Stimulated activated naive CD8-positive, alpha-beta T cell treated with anti-CD3 and anti-CD28 coated beads, Interleukin-15, Interleukin-2, amounts not matched to agents 100 ng/mL and 50 ng/mL, for 24 hours (primary cell): ENCODE results near the gene SNX27.
"Not testable (repeated sequence)": the region's sequence is repeated elsewhere in the genome, so short reads cannot be mapped to it uniquely, and the experiment has no call there.

Experiments used
- H3K27ac Mint-ChIP-seq: one replicate; pipeline ENCODE4 v1.8.0; 2021; ENCODE audit warnings: mild to moderate bottlenecking, mixed read lengths
- H3K27me3 Mint-ChIP-seq: one replicate; pipeline ENCODE4 v1.8.0; 2021; ENCODE audit warnings: mixed read lengths
- H3K36me3 Mint-ChIP-seq: one replicate; pipeline ENCODE4 v1.8.0; 2021; ENCODE audit warnings: low read depth, mixed read lengths
- H3K4me1 Mint-ChIP-seq: one replicate; pipeline ENCODE4 v1.8.0; 2021; ENCODE audit warnings: low read depth, mixed read lengths
- H3K4me3 Mint-ChIP-seq: one replicate; pipeline ENCODE4 v1.8.0; 2021; ENCODE audit warnings: mild to moderate bottlenecking, mixed read lengths
- H3K9me3 Mint-ChIP-seq: one replicate; pipeline ENCODE4 v1.8.0; 2021; ENCODE audit warnings: mixed read lengths

The SNX27 gene

GRCh38 chr1:151615711-151616504, 4.1 kb downstream of the SNX27 start:
- Mint-ChIP-seq H3K4me3 (peak overlapping the region; percentile 23), H3K36me3 (peaks cover 8% of the 10 kb centered on the region), H3K27ac (peak overlapping the region; percentile 70), H3K4me1 (peaks cover 75% of the 10 kb centered on the region), H3K27me3 (no peaks in the 10 kb centered on the region), H3K9me3 (no peaks in the 10 kb centered on the region)

GRCh38 chr1:151616505-151616849, 4.6 kb downstream of the SNX27 start:
- H3K27ac Mint-ChIP-seq, result peak overlapping the region; percentile 45
- H3K27me3 Mint-ChIP-seq, result no peaks in the 10 kb centered on the region
- H3K4me3 Mint-ChIP-seq, result peak overlapping the region; percentile 23
- no peaks in the 10 kb centered on the region for H3K9me3 Mint-ChIP-seq
- H3K4me1 Mint-ChIP-seq, result peaks cover 71% of the 10 kb centered on the region
- H3K36me3 Mint-ChIP-seq, result peaks cover 8% of the 10 kb centered on the region

GRCh38 chr1:151618003-151618402, 6.2 kb downstream of the SNX27 start:
- Mint-ChIP-seq H3K4me3 (no peak overlapping the region), H3K27ac (no peak overlapping the region), H3K4me1 (peaks cover 68% of the 10 kb centered on the region), H3K27me3 (no peaks in the 10 kb centered on the region), H3K36me3 (peaks cover 13% of the 10 kb centered on the region), H3K9me3 (no peaks in the 10 kb centered on the region)

- no peak overlapping the region for H3K27ac Mint-ChIP-seq
- H3K9me3 Mint-ChIP-seq, result no peaks in the 10 kb centered on the region
- no peak overlapping the region for H3K4me3 Mint-ChIP-seq
- H3K36me3 Mint-ChIP-seq, result peaks cover 13% of the 10 kb centered on the region
- no peaks in the 10 kb centered on the region for H3K27me3 Mint-ChIP-seq
- peaks cover 63% of the 10 kb centered on the region for H3K4me1 Mint-ChIP-seq
Measured at GRCh38 chr1:151618470-151618869, 6.6 kb downstream of the SNX27 start.

- not testable (repeated sequence) for H3K4me3 Mint-ChIP-seq, H3K27ac Mint-ChIP-seq, H3K27me3 Mint-ChIP-seq, H3K9me3 Mint-ChIP-seq
- H3K36me3 Mint-ChIP-seq, result peaks cover 13% of the 10 kb centered on the region
- peaks cover 58% of the 10 kb centered on the region for H3K4me1 Mint-ChIP-seq
Measured at GRCh38 chr1:151618996-151619395, 7.1 kb downstream of the SNX27 start.

- Mint-ChIP-seq H3K27me3 (no peaks in the 10 kb centered on the region), H3K4me3 (no peak overlapping the region), H3K4me1 (peaks cover 52% of the 10 kb centered on the region), H3K27ac (peak overlapping the region; percentile 9), H3K36me3 (peaks cover 13% of the 10 kb centered on the region), H3K9me3 (no peaks in the 10 kb centered on the region)
Measured at GRCh38 chr1:151619489-151620093, 7.7 kb downstream of the SNX27 start.

GRCh38 chr1:151620286-151620685, 8.4 kb downstream of the SNX27 start:
- no peaks in the 10 kb centered on the region for H3K9me3 Mint-ChIP-seq
- no peak overlapping the region for H3K4me3 Mint-ChIP-seq
- no peak overlapping the region for H3K27ac Mint-ChIP-seq
- peaks cover 12% of the 10 kb centered on the region for H3K36me3 Mint-ChIP-seq
- H3K4me1 Mint-ChIP-seq, result peaks cover 45% of the 10 kb centered on the region
- no peaks in the 10 kb centered on the region for H3K27me3 Mint-ChIP-seq

- H3K36me3 Mint-ChIP-seq, result peaks cover 8% of the 10 kb centered on the region
- H3K9me3 Mint-ChIP-seq, result no peaks in the 10 kb centered on the region
- no peak overlapping the region for H3K27ac Mint-ChIP-seq
- H3K4me3 Mint-ChIP-seq, result no peak overlapping the region
- peaks cover 35% of the 10 kb centered on the region for H3K4me1 Mint-ChIP-seq
- H3K27me3 Mint-ChIP-seq, result no peaks in the 10 kb centered on the region
Measured at GRCh38 chr1:151621351-151621750, 9.5 kb downstream of the SNX27 start.

- Mint-ChIP-seq H3K4me1 (peaks cover 9% of the 10 kb centered on the region), H3K4me3 (no peak overlapping the region), H3K27ac (no peak overlapping the region), H3K36me3 (peaks cover 12% of the 10 kb centered on the region), H3K27me3 (no peaks in the 10 kb centered on the region), H3K9me3 (no peaks in the 10 kb centered on the region)
Measured at GRCh38 chr1:151624783-151625182, 12.9 kb downstream of the SNX27 start.

GRCh38 chr1:151626740-151627334, 15.0 kb downstream of the SNX27 start:
- H3K4me1 Mint-ChIP-seq, result peaks cover 2% of the 10 kb centered on the region
- no peak overlapping the region for H3K4me3 Mint-ChIP-seq
- no peak overlapping the region for H3K27ac Mint-ChIP-seq
- peaks cover 10% of the 10 kb centered on the region for H3K36me3 Mint-ChIP-seq
- H3K27me3 Mint-ChIP-seq, result no peaks in the 10 kb centered on the region
- no peaks in the 10 kb centered on the region for H3K9me3 Mint-ChIP-seq

- Mint-ChIP-seq H3K27me3 (no peaks in the 10 kb centered on the region), H3K9me3 (no peaks in the 10 kb centered on the region), H3K4me3 (no peak overlapping the region), H3K27ac (no peak overlapping the region), H3K36me3 (peaks cover 8% of the 10 kb centered on the region), H3K4me1 (no peaks in the 10 kb centered on the region)
Measured at GRCh38 chr1:151629278-151629677, 17.4 kb downstream of the SNX27 start.

- Mint-ChIP-seq H3K27me3 (no peaks in the 10 kb centered on the region), H3K36me3 (peaks cover 18% of the 10 kb centered on the region), H3K4me1 (peaks cover 8% of the 10 kb centered on the region), H3K9me3 (no peaks in the 10 kb centered on the region), H3K4me3 (no peak overlapping the region), H3K27ac (no peak overlapping the region)
Measured at GRCh38 chr1:151635479-151636072, 23.7 kb downstream of the SNX27 start.

GRCh38 chr1:151638074-151638775, 26.4 kb downstream of the SNX27 start:
- Mint-ChIP-seq H3K9me3 (no peaks in the 10 kb centered on the region), H3K4me3 (no peak overlapping the region), H3K36me3 (peaks cover 23% of the 10 kb centered on the region), H3K27me3 (no peaks in the 10 kb centered on the region), H3K4me1 (peaks cover 16% of the 10 kb centered on the region), H3K27ac (no peak overlapping the region)

GRCh38 chr1:151638812-151639211, 27.0 kb downstream of the SNX27 start:
- Mint-ChIP-seq H3K27me3 (no peaks in the 10 kb centered on the region), H3K27ac (no peak overlapping the region), H3K4me3 (no peak overlapping the region), H3K9me3 (no peaks in the 10 kb centered on the region), H3K4me1 (peaks cover 16% of the 10 kb centered on the region), H3K36me3 (peaks cover 23% of the 10 kb centered on the region)

GRCh38 chr1:151639466-151639865, 27.6 kb downstream of the SNX27 start:
- H3K4me3 Mint-ChIP-seq, result no peak overlapping the region
- H3K36me3 Mint-ChIP-seq, result peaks cover 23% of the 10 kb centered on the region
- no peaks in the 10 kb centered on the region for H3K27me3 Mint-ChIP-seq
- H3K9me3 Mint-ChIP-seq, result no peaks in the 10 kb centered on the region
- no peak overlapping the region for H3K27ac Mint-ChIP-seq
- H3K4me1 Mint-ChIP-seq, result peaks cover 16% of the 10 kb centered on the region
